ENCODE data around the gene OGFOD1.
A peak's percentile ranks its signal among the peaks of the same experiment; 100 is the strongest.

GRCh38 chr16:56513972-56514371 is 62.6 kb downstream of the OGFOD1 start:
- TF ChIP-seq EZH2phosphoT487 (IDR thresholded peaks at IDR 0.05; ENCODE audit: borderline replicate concordance): no peak
- TF ChIP-seq, protein P1, sequence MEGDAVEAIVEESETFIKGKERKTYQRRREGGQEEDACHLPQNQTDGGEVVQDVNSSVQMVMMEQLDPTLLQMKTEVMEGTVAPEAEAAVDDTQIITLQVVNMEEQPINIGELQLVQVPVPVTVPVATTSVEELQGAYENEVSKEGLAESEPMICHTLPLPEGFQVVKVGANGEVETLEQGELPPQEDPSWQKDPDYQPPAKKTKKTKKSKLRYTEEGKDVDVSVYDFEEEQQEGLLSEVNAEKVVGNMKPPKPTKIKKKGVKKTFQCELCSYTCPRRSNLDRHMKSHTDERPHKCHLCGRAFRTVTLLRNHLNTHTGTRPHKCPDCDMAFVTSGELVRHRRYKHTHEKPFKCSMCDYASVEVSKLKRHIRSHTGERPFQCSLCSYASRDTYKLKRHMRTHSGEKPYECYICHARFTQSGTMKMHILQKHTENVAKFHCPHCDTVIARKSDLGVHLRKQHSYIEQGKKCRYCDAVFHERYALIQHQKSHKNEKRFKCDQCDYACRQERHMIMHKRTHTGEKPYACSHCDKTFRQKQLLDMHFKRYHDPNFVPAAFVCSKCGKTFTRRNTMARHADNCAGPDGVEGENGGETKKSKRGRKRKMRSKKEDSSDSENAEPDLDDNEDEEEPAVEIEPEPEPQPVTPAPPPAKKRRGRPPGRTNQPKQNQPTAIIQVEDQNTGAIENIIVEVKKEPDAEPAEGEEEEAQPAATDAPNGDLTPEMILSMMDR (conservative IDR thresholded peaks at IDR 0.05; ENCODE audit: low read length): peak; percentile 89

Measured in Loucy (cell line).